ENCODE results near the gene MYH14. TPM values are rescaled to one million over a fixed set of nuclear protein-coding genes. Genes with fewer than 3 reads are reported as not detected.

MYH14 gene
- total and polyA plus RNA-seq, 2 of the 13 experiments (the other 11 are each of a cell fraction or from before 2014, with no cell fraction given), result 5.5 to 5.8 TPM

- TF ChIP-seq ZSCAN31 (CRISPR knock-in tag; IDR thresholded peaks at IDR 0.05; ENCODE audit: low read depth), result no peak
- TF ChIP-seq ATM (IDR thresholded peaks at IDR 0.05; ENCODE audit: borderline replicate concordance), result no peak
- TF ChIP-seq ATF2 (CRISPR knock-in tag; IDR thresholded peaks at IDR 0.05), result no peak; the same call in 1 of the 2 replicates
- no peak for TF ChIP-seq AFF4 (CRISPR knock-in tag; IDR thresholded peaks at IDR 0.05)
- no peak for TF ChIP-seq EHMT2 (IDR thresholded peaks at IDR 0.05; ENCODE audit: borderline replicate concordance, low read depth, low read length)
- no peak for TF ChIP-seq E2F5 (CRISPR knock-in tag; conservative IDR thresholded peaks at IDR 0.05)
- peak; percentile 57 for TF ChIP-seq FOXP4 (CRISPR knock-in tag; IDR thresholded peaks at IDR 0.05)
- no peak for TF ChIP-seq SKIL (CRISPR knock-in tag; IDR thresholded peaks at IDR 0.05; ENCODE audit: borderline replicate concordance)
- no peak for TF ChIP-seq REL (CRISPR knock-in tag; conservative IDR thresholded peaks at IDR 0.05)
- TF ChIP-seq ZNF460 (CRISPR knock-in tag; IDR thresholded peaks at IDR 0.05; ENCODE audit: borderline replicate concordance), result no peak
- 0 out of 2 replicates have a peak, but pooled peaks have one; percentile 52 for TF ChIP-seq RFXAP (CRISPR knock-in tag; IDR thresholded peaks at IDR 0.05; ENCODE audit: borderline replicate concordance)
- TF ChIP-seq GLI4 (CRISPR knock-in tag; IDR thresholded peaks at IDR 0.05; ENCODE audit: borderline replicate concordance), result no peak
- TF ChIP-seq GMEB2 (CRISPR knock-in tag; IDR thresholded peaks at IDR 0.05; ENCODE audit: low read depth), result no peak
Observed at GRCh38 chr19:50275577-50276368, 72.4 kb downstream of the MYH14 start (continued).
